A549 (cell line): Measurements from ENCODE around the gene MGME1. TPM values are rescaled to one million over a fixed set of nuclear protein-coding genes. Genes with fewer than 3 reads are reported as not detected.
A peak's percentile ranks its signal among the peaks of the same experiment; 100 is the strongest.

Experiments
- ATAC-seq, 2 experiments: fragments of 200-7000 bp in 1 of 2; fragments of >200 bp in 1 of 2; cut with Nextera tagmentation in 1 of 2; cut with Tn5 transposase in 1 of 2; 3 replicates each; pipeline versions ENCODE4 v1.8.0 to v1.9.1; 2018 to 2020; ENCODE audit warnings: mild to moderate bottlenecking in 1 of 2, moderate library complexity in 1 of 2
- CTCF ChIA-PET: fragments of 300-600 bp; sonication (Branson Sonifier 250); formaldehyde crosslinking; extraction: SDS; loops from one replicate; lab custom pipeline; 2021; ENCODE audit warnings: antibody characterized with exemption, inconsistent platforms; lab: Yijun Ruan, JAX
- POLR2A ChIA-PET: fragments of 350-600 bp; formaldehyde crosslinking; extraction: SDS; loops from one replicate; lab custom pipeline; 2021; ENCODE audit warnings: antibody characterized with exemption, inconsistent platforms; lab: Yijun Ruan, JAX
- DNase-seq, 2 experiments: peaks; one replicate each; pipeline versions ENCODE4 v3.0.0 to v3.0.0-alpha.2; 2011 to 2016; ENCODE audit warnings: low read depth in 1 of 2, low spot score in 1 of 2
- FAIRE-seq: peaks from 2 replicates; lab custom pipeline; 2011; peaks lifted over from hg19 to GRCh38; lab: Jason Lieb, UNC
- H3K27ac ChIP-seq, 2 experiments: fragments of >200 bp; sonication (Bioruptor Twin); formaldehyde crosslinking; 3 replicates each; pipeline ENCODE4 v1.5.1; 2016 to 2017
- H3K4me1 ChIP-seq: fragments of >200 bp; sonication (Bioruptor Twin); formaldehyde crosslinking; 3 replicates; pipeline ENCODE4 v1.6.1; 2016
- H3K4me2 ChIP-seq: fragments of >200 bp; sonication (Bioruptor Twin); formaldehyde crosslinking; 3 replicates; pipeline ENCODE4 v1.6.1; 2016
- H3K4me3 ChIP-seq: fragments of >200 bp; sonication (Bioruptor Twin); formaldehyde crosslinking; 3 replicates; pipeline ENCODE4 v1.5.1; 2016
- H3K9me3 ChIP-seq: fragments of >200 bp; sonication (Bioruptor Twin); formaldehyde crosslinking; 3 replicates; pipeline ENCODE4 v1.6.1; 2016
- CBX2 ChIP-seq: fragments of 200-600 bp; sonication (generic); IDR thresholded peaks from 2 replicates; pipeline ENCODE4 v1.6.1; 2016; ENCODE audit warnings: low read depth, mild to moderate bottlenecking, borderline replicate concordance
- JUNB ChIP-seq: fragments of >200 bp; sonication (Bioruptor Twin); formaldehyde crosslinking; IDR thresholded peaks from 2 replicates; pipeline ENCODE4 v1.6.1; 2016
- MAFK ChIP-seq: fragments of 450-650 bp; IDR thresholded peaks from 2 replicates; pipeline ENCODE4 v1.6.1; 2014; ENCODE audit not compliant: partially characterized antibody
- NPAS2 ChIP-seq: fragments of 250-450 bp; sonication (Bioruptor Pico); IDR thresholded peaks from 2 replicates; pipeline ENCODE4 v1.8.0; 2022; ENCODE audit warnings: mild to moderate bottlenecking, moderate library complexity, borderline replicate concordance
- PHF8 ChIP-seq: fragments of 200-600 bp; sonication (generic); IDR thresholded peaks from 2 replicates; pipeline ENCODE4 v1.6.1; 2016; ENCODE audit warnings: low read depth, mild to moderate bottlenecking, antibody characterized with exemption, moderate library complexity, borderline replicate concordance
- RARB ChIP-seq: fragments of 250-450 bp; sonication (Bioruptor Pico); IDR thresholded peaks from 2 replicates; pipeline ENCODE4 v1.8.0; 2021; ENCODE audit warnings: mild to moderate bottlenecking, moderate library complexity
- TFCP2L1 ChIP-seq: fragments of 250-450 bp; sonication (Bioruptor Pico); IDR thresholded peaks from 2 replicates; pipeline ENCODE4 v1.5.0; 2021; ENCODE audit warnings: mild to moderate bottlenecking
- WGBS: methylation state at CpG from one replicate; pipeline ENCODE4 v1.1.6; 2017; ENCODE audit errors: missing lambda C conversion rate; 5-methylcytosine and 5-hydroxymethylcytosine counted together
- polyA plus RNA-seq, 4 experiments: library from polyadenylated mRNA; depleted of rRNA in 3 of 4; stranded (reverse); fragments of >200 nt; fragmentation: RNase III in 1 of 4; extraction: RNeasy Plus Mini Kit Qiagen cat#74134 plus additional on column Dnase treatment in 1 of 4; gene quantifications; 2 replicates in 3 of 4; 3 replicates in 1 of 4; pipeline ENCODE4 v1.2.3, GENCODE V29; 2011 to 2017
- small RNA-seq, 6 experiments: library from RNA; depleted of rRNA; stranded (forward); fragments of <200 nt; gene quantifications; one replicate each; pipeline ENCODE3, GENCODE V24; 2012

Gene MGME1
- polyA plus RNA-seq, 2 of the 4 experiments (the other 2 are of a cell fraction) = 46.6 to 47.9 TPM

DNA sequence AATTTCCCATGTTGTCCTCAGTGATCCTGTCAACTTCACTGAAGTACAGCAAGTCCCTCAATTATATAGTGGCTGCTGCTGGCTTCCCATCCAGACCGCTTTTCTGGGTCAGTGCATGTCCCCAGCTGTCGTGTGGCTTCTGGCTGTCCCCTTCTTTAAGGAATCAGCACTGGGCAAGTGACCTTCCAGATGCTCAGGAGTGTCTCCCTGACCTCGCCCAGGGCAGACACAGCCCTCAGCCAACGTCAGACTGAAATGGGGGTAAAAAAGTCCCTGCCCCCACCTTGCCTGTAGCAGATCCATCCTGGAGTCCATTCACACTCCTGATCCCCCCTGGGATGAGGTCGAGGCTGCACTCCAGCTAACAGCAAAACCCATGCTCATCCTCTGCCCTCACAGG lies 65.2 kb downstream of the MGME1 start:
- TF ChIP-seq CBX2 (no peak), MAFK (no peak), JUNB (no peak), PHF8 (no peak), RARB (CRISPR knock-in tag) (no peak), TFCP2L1 (CRISPR knock-in tag) (no peak), NPAS2 (CRISPR knock-in tag) (no peak)
- DNase-seq (no peak), FAIRE-seq (no peak), ATAC-seq (no peak)
- Histone ChIP-seq H3K27ac (no peak overlapping the region), H3K4me3 (no peak overlapping the region), H3K9me3 (no peaks in the 10 kb centered on the region), H3K4me1 (no peaks in the 10 kb centered on the region), H3K4me2 (no peak overlapping the region)
- ChIA-PET POLR2A (no interaction called here), CTCF (interaction anchor here (1.3 to 1.5 kb wide), 2 partner anchors 24 to 242 kb away, joined by 3 to 5 read pairs; partner anchors contain the start of gene OVOL2)
- WGBS = 42% methylated on average over 5 of the region's 5 CpGs

DNA sequence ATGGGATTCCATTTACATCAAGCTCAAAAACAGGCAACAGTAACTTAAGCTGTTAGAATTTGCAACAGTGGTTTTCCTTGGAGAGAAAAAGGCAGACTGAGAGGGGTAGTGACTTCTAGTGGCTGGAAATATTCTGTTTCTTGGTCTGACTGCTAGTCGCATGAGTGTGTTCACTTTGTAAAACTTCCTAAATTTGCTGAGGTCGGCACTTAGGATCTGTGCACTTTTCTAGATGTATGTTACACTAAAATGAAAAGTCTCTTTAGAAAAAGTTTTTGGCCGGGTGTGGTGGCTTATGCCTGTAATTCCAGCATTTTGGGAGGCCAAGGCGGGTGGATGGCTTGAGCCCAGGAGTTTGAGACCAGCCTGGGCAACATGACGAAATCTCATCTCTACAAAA lies 70.2 kb downstream of the MGME1 start:
- 47% methylated on average over 5 of the region's 5 CpGs for WGBS
- Histone ChIP-seq H3K9me3 (peaks cover 15% of the 10 kb centered on the region), H3K27ac (no peak overlapping the region), H3K4me3 (no peak overlapping the region), H3K4me1 (no peaks in the 10 kb centered on the region), H3K4me2 (no peak overlapping the region)
- TF ChIP-seq CBX2 (no peak), MAFK (peak; percentile 94)
- no peak for FAIRE-seq
- DNase-seq = no peak
- CTCF ChIA-PET = interaction anchor here (0.6 to 1.1 kb wide), 2 partner anchors 32 to 43 kb away, joined by 3 to 4 read pairs; no protein-coding TSS in a partner anchor
- POLR2A ChIA-PET = no interaction called here
- ATAC-seq = no peak

Small RNAs within 50 kb of the gene (small RNA-seq; reads per million reads assigned to genes)
- 164 to 1,987 (median 876) reads per million in 6 experiments for gene SNORD17

Other genes with a start within 250 kb of the MGME1 start
- 275 and 342 TPM in 2 replicates for gene SNX5, start 224 bp upstream of the MGME1 start, polyA plus RNA-seq (2011; rRNA removed)
- gene SNX5, start 224 bp upstream of the MGME1 start, polyA plus RNA-seq (2017; fragmentation: RNase III; extraction: RNeasy Plus Mini Kit Qiagen cat#74134 plus additional on column Dnase treatment) = 225 to 250 TPM (median 240 TPM) in 3 replicates
- 0.19 TPM in 1 of 2 replicates, not detected in the other for gene OVOL2, start 88.9 kb downstream of the MGME1 start, polyA plus RNA-seq (2011; rRNA removed)
- gene OVOL2, start 88.9 kb downstream of the MGME1 start, polyA plus RNA-seq (2017; fragmentation: RNase III; extraction: RNeasy Plus Mini Kit Qiagen cat#74134 plus additional on column Dnase treatment) = 0.07 to 0.16 TPM in 2 of 3 replicates, not detected in the other
- gene KAT14, start 168.8 kb downstream of the MGME1 start, polyA plus RNA-seq (2011; rRNA removed) = 15.7 and 18.8 TPM in 2 replicates
- gene KAT14, start 168.8 kb downstream of the MGME1 start, polyA plus RNA-seq (2017; fragmentation: RNase III; extraction: RNeasy Plus Mini Kit Qiagen cat#74134 plus additional on column Dnase treatment) = 10.7 to 12.6 TPM (median 12.1 TPM) in 3 replicates
- gene PET117, start 168.8 kb downstream of the MGME1 start, polyA plus RNA-seq (2011; rRNA removed) = 22.6 and 32.3 TPM in 2 replicates
- gene PET117, start 168.8 kb downstream of the MGME1 start, polyA plus RNA-seq (2017; fragmentation: RNase III; extraction: RNeasy Plus Mini Kit Qiagen cat#74134 plus additional on column Dnase treatment) = 21.9 to 25.0 TPM (median 23.5 TPM) in 3 replicates